K562 (cell line): ENCODE results near the gene MCM7. TPM values are rescaled to one million over a fixed set of nuclear protein-coding genes. Genes with fewer than 3 reads are reported as not detected.

Source experiments
- CXXC5 ChIP-seq: fragments of 250-450 bp; sonication (Bioruptor Pico); IDR thresholded peaks from 2 replicates; pipeline ENCODE4 v1.8.0; 2022; ENCODE audit warnings: inconsistent platforms, mild to moderate bottlenecking, moderate library complexity
- EP400 ChIP-seq: fragments of 450-650 bp; IDR thresholded peaks from 2 replicates; pipeline ENCODE4 v1.6.1; 2017; ENCODE audit warnings: antibody characterized with exemption, mild to moderate bottlenecking, moderate library complexity
- EZH2 ChIP-seq: IDR thresholded peaks from 2 replicates; pipeline ENCODE4 v1.6.1; 2012; ENCODE audit warnings: low read depth, mild to moderate bottlenecking, inconsistent platforms, low read length, borderline replicate concordance
- HNRNPLL ChIP-seq: fragments of 200-400 bp; formaldehyde crosslinking; IDR thresholded peaks from 2 replicates; pipeline ENCODE4 v1.6.1; 2017; ENCODE audit warnings: low read length, low read depth, mild to moderate bottlenecking; ENCODE audit not compliant: poor library complexity, severe bottlenecking
- KLF10 ChIP-seq: fragments of 250-450 bp; sonication (Bioruptor Pico); IDR thresholded peaks from 2 replicates; pipeline ENCODE4 v1.6.1; 2021; ENCODE audit warnings: matching md5 sums
- NCOA1 ChIP-seq: fragments of 450-650 bp; IDR thresholded peaks from 2 replicates; pipeline ENCODE4 v1.6.1; 2016; ENCODE audit warnings: low read depth
- NELFE ChIP-seq: IDR thresholded peaks from 2 replicates; pipeline ENCODE4 v1.6.1; 2011; ENCODE audit warnings: mild to moderate bottlenecking; ENCODE audit not compliant: insufficient read depth, insufficient read length
- NFIC ChIP-seq: fragments of 450-650 bp; IDR thresholded peaks from 2 replicates; pipeline ENCODE4 v1.6.1; 2017; ENCODE audit warnings: mild to moderate bottlenecking, inconsistent platforms
- POLR2AphosphoS5 ChIP-seq: IDR thresholded peaks from 2 replicates; pipeline ENCODE4 v1.6.1; 2011; ENCODE audit warnings: mild to moderate bottlenecking, low read depth, low read length, moderate library complexity; ENCODE audit not compliant: control insufficient read depth, insufficient read depth
- PRMT5 ChIP-seq: sonication (generic); formaldehyde crosslinking; IDR thresholded peaks from 2 replicates; pipeline ENCODE4 v1.5.0; 2020; ENCODE audit warnings: missing genetic modification reagents
- PTTG1 ChIP-seq: fragments of 450-650 bp; IDR thresholded peaks from 2 replicates; pipeline ENCODE4 v1.6.1; 2016; ENCODE audit warnings: low read depth, mild to moderate bottlenecking, missing genetic modification characterization, missing compliant biosample characterization
- SMAD2 ChIP-seq: fragments of 150-350 bp; IDR thresholded peaks from 2 replicates; pipeline ENCODE4 v1.6.1; 2014; ENCODE audit warnings: low read depth, mild to moderate bottlenecking, low read length
- SNRNP70 ChIP-seq: fragments of 200-400 bp; formaldehyde crosslinking; optimal IDR thresholded peaks from 2 replicates; pipeline ENCODE3; 2017; ENCODE audit warnings: low read depth, low read length
- ZNF146 ChIP-seq: IDR thresholded peaks from one replicate; pipeline ENCODE4 v1.6.1; 2018; ENCODE audit warnings: missing compliant biosample characterization; ENCODE audit not compliant: unreplicated experiment
- ZNF699 ChIP-seq: fragments of 250-450 bp; sonication (Bioruptor Pico); IDR thresholded peaks from 2 replicates; pipeline ENCODE4 v1.8.0; 2021; ENCODE audit warnings: mild to moderate bottlenecking, moderate library complexity; ENCODE audit not compliant: insufficient replicate concordance
- polyA plus RNA-seq, 8 experiments: library from polyadenylated mRNA; depleted of rRNA in 4 of 8; stranded (reverse) in 5 of 8; unstranded in 3 of 8; fragments of >200 nt; fragmentation: Nextera tagmentation in 2 of 8; fragmentation: Illumina TruSeq in 1 of 8; extraction: Ambion mirVana in 2 of 8; extraction: Trizol in 1 of 8; gene quantifications; 2 replicates each; pipeline versions ENCODE4 v1.2.1 to v1.2.3, GENCODE V29; 2011 to 2014; ENCODE audit warnings: inconsistent platforms in 1 of 8, missing spikeins in 1 of 8
- total RNA-seq, 7 experiments: library from RNA; depleted of rRNA in 6 of 7; stranded (reverse); fragments of >200 nt in 6 of 7; fragmentation: Illumina TruSeq in 2 of 7; extraction: Trizol in 2 of 7; gene quantifications; 2 replicates each; pipeline versions ENCODE4 v1.2.1 to v1.2.3, GENCODE V29; 2011 to 2021; ENCODE audit warnings: low replicate concordance in 1 of 7
- TF ChIP-seq, protein P1 (sequence below): fragments of 450-650 bp; IDR thresholded peaks from 2 replicates; pipeline ENCODE4 v1.6.1; 2016; ENCODE audit warnings: low read depth
- TF ChIP-seq, protein P2 (sequence below): fragments of 250-450 bp; sonication (Bioruptor Pico); IDR thresholded peaks from 2 replicates; pipeline ENCODE4 v1.5.0; 2021
- TF ChIP-seq, protein P3 (sequence below): IDR thresholded peaks from 2 replicates; pipeline ENCODE4 v1.6.1; 2014; ENCODE audit warnings: antibody characterized with exemption

The MCM7 gene
- total and polyA plus RNA-seq, 9 of the 15 experiments (the other 6 are each of a cell fraction or from before 2014, with no cell fraction given), result 329 to 856 (median 437) TPM

DNA sequence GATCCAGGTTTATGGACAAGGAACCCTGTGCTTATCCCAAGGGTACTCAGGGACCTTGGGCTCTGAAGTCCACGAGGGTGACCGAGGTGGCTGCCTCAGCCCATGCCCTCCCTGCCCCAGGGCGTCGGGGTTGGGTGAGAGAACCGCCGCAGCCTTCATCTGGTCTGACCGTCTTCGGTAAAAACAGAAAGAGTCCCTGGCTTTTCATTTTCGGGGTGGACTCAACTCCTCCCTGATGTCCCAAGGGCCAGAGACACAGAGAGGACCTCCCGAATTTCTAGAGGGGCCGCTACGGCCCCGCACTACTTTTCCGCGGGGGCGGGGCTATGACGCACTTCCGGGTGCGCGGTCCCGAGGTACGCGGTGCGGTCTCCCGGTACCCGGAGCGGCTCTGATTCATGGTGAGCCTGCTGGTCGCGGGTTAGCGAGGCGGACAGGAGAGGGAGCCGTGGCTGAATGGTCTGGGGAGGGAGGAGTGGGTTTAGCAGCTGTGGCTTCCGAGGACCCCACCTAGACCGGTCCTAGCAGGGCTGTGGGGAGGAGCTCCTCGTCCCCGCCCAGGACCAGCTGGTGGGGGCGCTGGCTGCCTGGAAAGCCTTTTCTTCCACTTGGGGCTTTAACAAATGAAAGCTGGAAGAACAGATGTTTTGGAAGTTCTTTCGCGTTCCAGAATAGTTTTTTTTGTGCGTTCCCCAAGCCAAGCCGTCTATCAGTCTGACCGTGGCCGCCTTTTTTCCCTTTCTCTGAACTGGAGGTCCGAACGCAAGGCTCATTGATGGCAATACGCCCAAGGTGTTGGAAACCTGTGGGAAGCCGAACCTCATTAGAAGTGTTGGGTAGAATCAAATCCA lies 51.5 kb downstream of the MCM7 start, which contains the start of gene ZSCAN21 (continued):
- TF ChIP-seq, protein P1, sequence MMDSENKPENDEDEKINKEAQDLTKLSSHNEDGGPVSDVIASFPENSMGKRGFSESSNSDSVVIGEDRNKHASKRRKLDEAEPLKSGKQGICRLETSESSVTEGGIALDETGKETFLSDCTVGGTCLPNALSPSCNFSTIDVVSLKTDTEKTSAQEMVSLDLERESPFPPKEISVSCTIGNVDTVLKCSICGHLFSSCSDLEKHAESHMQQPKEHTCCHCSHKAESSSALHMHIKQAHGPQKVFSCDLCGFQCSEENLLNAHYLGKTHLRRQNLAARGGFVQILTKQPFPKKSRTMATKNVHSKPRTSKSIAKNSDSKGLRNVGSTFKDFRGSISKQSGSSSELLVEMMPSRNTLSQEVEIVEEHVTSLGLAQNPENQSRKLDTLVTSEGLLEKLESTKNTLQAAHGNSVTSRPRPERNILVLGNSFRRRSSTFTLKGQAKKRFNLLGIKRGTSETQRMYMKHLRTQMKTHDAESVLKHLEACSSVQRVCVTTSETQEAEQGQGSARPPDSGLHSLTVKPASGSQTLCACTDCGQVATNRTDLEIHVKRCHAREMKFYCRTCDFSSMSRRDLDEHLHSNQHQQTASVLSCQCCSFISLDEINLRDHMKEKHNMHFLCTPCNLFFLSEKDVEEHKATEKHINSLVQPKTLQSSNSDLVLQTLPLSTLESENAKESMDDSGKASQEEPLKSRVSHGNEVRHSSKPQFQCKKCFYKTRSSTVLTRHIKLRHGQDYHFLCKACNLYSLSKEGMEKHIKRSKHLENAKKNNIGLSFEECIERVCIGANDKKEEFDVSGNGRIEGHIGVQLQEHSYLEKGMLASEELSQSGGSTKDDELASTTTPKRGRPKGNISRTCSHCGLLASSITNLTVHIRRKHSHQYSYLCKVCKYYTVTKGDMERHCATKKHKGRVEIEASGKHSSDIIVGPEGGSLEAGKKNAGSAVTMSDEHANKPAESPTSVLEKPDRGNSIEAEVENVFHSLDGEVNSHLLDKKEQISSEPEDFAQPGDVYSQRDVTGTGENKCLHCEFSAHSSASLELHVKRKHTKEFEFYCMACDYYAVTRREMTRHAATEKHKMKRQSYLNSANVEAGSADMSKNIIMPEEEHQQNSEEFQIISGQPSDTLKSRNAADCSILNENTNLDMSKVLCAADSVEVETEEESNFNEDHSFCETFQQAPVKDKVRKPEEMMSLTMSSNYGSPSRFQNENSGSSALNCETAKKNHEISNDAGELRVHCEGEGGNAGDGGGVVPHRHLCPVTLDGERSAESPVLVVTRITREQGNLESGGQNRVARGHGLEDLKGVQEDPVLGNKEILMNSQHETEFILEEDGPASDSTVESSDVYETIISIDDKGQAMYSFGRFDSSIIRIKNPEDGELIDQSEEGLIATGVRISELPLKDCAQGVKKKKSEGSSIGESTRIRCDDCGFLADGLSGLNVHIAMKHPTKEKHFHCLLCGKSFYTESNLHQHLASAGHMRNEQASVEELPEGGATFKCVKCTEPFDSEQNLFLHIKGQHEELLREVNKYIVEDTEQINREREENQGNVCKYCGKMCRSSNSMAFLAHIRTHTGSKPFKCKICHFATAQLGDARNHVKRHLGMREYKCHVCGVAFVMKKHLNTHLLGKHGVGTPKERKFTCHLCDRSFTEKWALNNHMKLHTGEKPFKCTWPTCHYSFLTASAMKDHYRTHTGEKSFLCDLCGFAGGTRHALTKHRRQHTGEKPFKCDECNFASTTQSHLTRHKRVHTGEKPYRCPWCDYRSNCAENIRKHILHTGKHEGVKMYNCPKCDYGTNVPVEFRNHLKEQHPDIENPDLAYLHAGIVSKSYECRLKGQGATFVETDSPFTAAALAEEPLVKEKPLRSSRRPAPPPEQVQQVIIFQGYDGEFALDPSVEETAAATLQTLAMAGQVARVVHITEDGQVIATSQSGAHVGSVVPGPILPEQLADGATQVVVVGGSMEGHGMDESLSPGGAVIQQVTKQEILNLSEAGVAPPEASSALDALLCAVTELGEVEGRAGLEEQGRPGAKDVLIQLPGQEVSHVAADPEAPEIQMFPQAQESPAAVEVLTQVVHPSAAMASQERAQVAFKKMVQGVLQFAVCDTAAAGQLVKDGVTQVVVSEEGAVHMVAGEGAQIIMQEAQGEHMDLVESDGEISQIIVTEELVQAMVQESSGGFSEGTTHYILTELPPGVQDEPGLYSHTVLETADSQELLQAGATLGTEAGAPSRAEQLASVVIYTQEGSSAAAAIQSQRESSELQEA, result no peak
- TF ChIP-seq CXXC5, result peak; percentile 94
- TF ChIP-seq KLF10, result no peak
- TF ChIP-seq EZH2, result no peak
- TF ChIP-seq POLR2AphosphoS5, result peak; percentile 86
- TF ChIP-seq SMAD2, result no peak
- no peak for TF ChIP-seq NELFE
- TF ChIP-seq SNRNP70, result no peak
- no peak for TF ChIP-seq ZNF146 (CRISPR knock-in tag)
- no peak for TF ChIP-seq ZNF699
- no peak for TF ChIP-seq PTTG1 (tag)
- TF ChIP-seq NFIC, result peak; percentile 45; the same call in 1 of the 2 replicates
- TF ChIP-seq, protein P2, sequence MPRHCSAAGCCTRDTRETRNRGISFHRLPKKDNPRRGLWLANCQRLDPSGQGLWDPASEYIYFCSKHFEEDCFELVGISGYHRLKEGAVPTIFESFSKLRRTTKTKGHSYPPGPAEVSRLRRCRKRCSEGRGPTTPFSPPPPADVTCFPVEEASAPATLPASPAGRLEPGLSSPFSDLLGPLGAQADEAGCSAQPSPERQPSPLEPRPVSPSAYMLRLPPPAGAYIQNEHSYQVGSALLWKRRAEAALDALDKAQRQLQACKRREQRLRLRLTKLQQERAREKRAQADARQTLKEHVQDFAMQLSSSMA, result no peak
- peak; percentile 48 for TF ChIP-seq HNRNPLL
- TF ChIP-seq PRMT5 (CRISPR knock-in tag), result no peak
- 0 out of 2 replicates have a peak, but pooled peaks have one; percentile 36 for TF ChIP-seq NCOA1
- peak; percentile 92 for TF ChIP-seq EP400
- TF ChIP-seq, protein P3, sequence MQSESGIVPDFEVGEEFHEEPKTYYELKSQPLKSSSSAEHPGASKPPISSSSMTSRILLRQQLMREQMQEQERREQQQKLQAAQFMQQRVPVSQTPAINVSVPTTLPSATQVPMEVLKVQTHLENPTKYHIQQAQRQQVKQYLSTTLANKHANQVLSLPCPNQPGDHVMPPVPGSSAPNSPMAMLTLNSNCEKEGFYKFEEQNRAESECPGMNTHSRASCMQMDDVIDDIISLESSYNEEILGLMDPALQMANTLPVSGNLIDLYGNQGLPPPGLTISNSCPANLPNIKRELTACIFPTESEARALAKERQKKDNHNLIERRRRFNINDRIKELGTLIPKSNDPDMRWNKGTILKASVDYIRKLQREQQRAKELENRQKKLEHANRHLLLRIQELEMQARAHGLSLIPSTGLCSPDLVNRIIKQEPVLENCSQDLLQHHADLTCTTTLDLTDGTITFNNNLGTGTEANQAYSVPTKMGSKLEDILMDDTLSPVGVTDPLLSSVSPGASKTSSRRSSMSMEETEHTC, result peak; percentile 64; the same call in 1 of the 2 replicates
